HEK293 (cell line): Measurements from ENCODE around the gene KANK4.

Experiments
- CTCF ChIA-PET: fragments of 350-600 bp; formaldehyde crosslinking; extraction: SDS; loops from one replicate; lab custom pipeline; 2021; ENCODE audit warnings: antibody characterized with exemption; lab: Yijun Ruan, JAX
- POLR2A ChIA-PET: fragments of 300-600 bp; formaldehyde crosslinking; extraction: SDS; loops from one replicate; lab custom pipeline; 2020; ENCODE audit warnings: antibody characterized with exemption, inconsistent platforms; lab: Yijun Ruan, JAX
- H3K27ac ChIP-seq: fragments of 200-500 bp; sonication (Bioruptor generic); 2 replicates; pipeline ENCODE4 v1.5.1; 2014; ENCODE audit warnings: low read depth, low read length, control low read depth, inconsistent platforms; ENCODE audit errors: extremely low read depth
- H3K36me3 ChIP-seq, 2 experiments: fragments of 200-500 bp in 1 of 2; sonication (Bioruptor generic) in 1 of 2; 1 replicate in 1 of 2; 2 replicates in 1 of 2; pipeline ENCODE4 v1.5.1; 2014 to 2017; ENCODE audit warnings: inconsistent platforms in 2 of 2, low read length in 2 of 2; ENCODE audit not compliant: control insufficient read depth in 2 of 2, insufficient read depth in 1 of 2
- H3K4me1 ChIP-seq: fragments of 200-500 bp; sonication (Bioruptor generic); 2 replicates; pipeline ENCODE4 v1.5.1; 2014; ENCODE audit warnings: mild to moderate bottlenecking, low read length, inconsistent platforms; ENCODE audit not compliant: control insufficient read depth, insufficient read depth
- H3K4me3 ChIP-seq: 2 replicates; pipeline ENCODE4 v1.5.1; 2011; ENCODE audit warnings: low read depth, mild to moderate bottlenecking, control low read depth, low read length, moderate library complexity
- H3K9me3 ChIP-seq: fragments of 200-500 bp; sonication (Bioruptor generic); 2 replicates; pipeline ENCODE4 v1.5.1; 2014; ENCODE audit warnings: low read depth, low read length, inconsistent platforms; ENCODE audit not compliant: control insufficient read depth, insufficient read depth
- EGR2 ChIP-seq: fragments of 450-650 bp; formaldehyde crosslinking; IDR thresholded peaks from 2 replicates; pipeline ENCODE4 v1.5.1; 2016; ENCODE audit warnings: low read depth, missing biosample characterization, missing genetic modification characterization
- OSR2 ChIP-seq: fragments of 450-650 bp; formaldehyde crosslinking; IDR thresholded peaks from 2 replicates; pipeline ENCODE4 v1.5.1; 2016; ENCODE audit warnings: missing biosample characterization, missing genetic modification characterization
- OVOL3 ChIP-seq: fragments of 450-650 bp; formaldehyde crosslinking; IDR thresholded peaks from 2 replicates; pipeline ENCODE4 v1.5.1; 2016; ENCODE audit warnings: missing biosample characterization, missing genetic modification characterization
- SCRT2 ChIP-seq: fragments of 450-650 bp; formaldehyde crosslinking; IDR thresholded peaks from 2 replicates; pipeline ENCODE4 v1.5.1; 2016; ENCODE audit warnings: missing biosample characterization, missing genetic modification characterization
- SP2 ChIP-seq: fragments of 450-650 bp; formaldehyde crosslinking; IDR thresholded peaks from 2 replicates; pipeline ENCODE4 v1.5.1; 2016; ENCODE audit warnings: missing biosample characterization, missing genetic modification characterization
- SP3 ChIP-seq: fragments of 450-650 bp; formaldehyde crosslinking; IDR thresholded peaks from 2 replicates; pipeline ENCODE4 v1.5.1; 2016; ENCODE audit warnings: missing biosample characterization, missing genetic modification characterization
- ZFHX2 ChIP-seq: fragments of 450-650 bp; formaldehyde crosslinking; conservative IDR thresholded peaks from 2 replicates; pipeline ENCODE4 v1.5.1; 2016; ENCODE audit warnings: missing biosample characterization, missing genetic modification characterization
- ZNF132 ChIP-seq: fragments of 450-650 bp; formaldehyde crosslinking; IDR thresholded peaks from 2 replicates; pipeline ENCODE4 v1.5.1; 2017; ENCODE audit warnings: missing biosample characterization, missing genetic modification characterization, borderline replicate concordance
- ZNF138 ChIP-seq: fragments of 450-650 bp; formaldehyde crosslinking; IDR thresholded peaks from 2 replicates; pipeline ENCODE4 v1.5.1; 2016; ENCODE audit warnings: missing biosample characterization, missing genetic modification characterization, borderline replicate concordance
- ZNF24 ChIP-seq: fragments of 450-650 bp; formaldehyde crosslinking; IDR thresholded peaks from 2 replicates; pipeline ENCODE4 v1.5.1; 2016; ENCODE audit warnings: missing biosample characterization, missing genetic modification characterization
- ZNF266 ChIP-seq: fragments of 450-650 bp; formaldehyde crosslinking; IDR thresholded peaks from 2 replicates; pipeline ENCODE4 v1.5.1; 2016; ENCODE audit warnings: missing biosample characterization, missing genetic modification characterization, low read depth
- ZNF335 ChIP-seq: fragments of 450-650 bp; formaldehyde crosslinking; conservative IDR thresholded peaks from 2 replicates; pipeline ENCODE4 v1.5.1; 2016; ENCODE audit warnings: missing biosample characterization, missing genetic modification characterization
- ZNF362 ChIP-seq: fragments of 450-650 bp; formaldehyde crosslinking; IDR thresholded peaks from 2 replicates; pipeline ENCODE4 v1.5.1; 2016; ENCODE audit warnings: missing biosample characterization, missing genetic modification characterization
- ZNF433 ChIP-seq: fragments of 450-650 bp; formaldehyde crosslinking; IDR thresholded peaks from 2 replicates; pipeline ENCODE4 v1.5.1; 2016; ENCODE audit warnings: missing biosample characterization, missing genetic modification characterization, low read depth
- ZNF514 ChIP-seq: fragments of 450-650 bp; formaldehyde crosslinking; IDR thresholded peaks from 2 replicates; pipeline ENCODE4 v1.5.1; 2016; ENCODE audit warnings: missing biosample characterization, missing genetic modification characterization
- ZNF664 ChIP-seq: fragments of 450-650 bp; formaldehyde crosslinking; IDR thresholded peaks from 2 replicates; pipeline ENCODE4 v1.5.1; 2016; ENCODE audit warnings: missing biosample characterization, missing genetic modification characterization
- ZNF768 ChIP-seq: fragments of 450-650 bp; formaldehyde crosslinking; IDR thresholded peaks from 2 replicates; pipeline ENCODE4 v1.5.1; 2018; ENCODE audit warnings: missing biosample characterization, mild to moderate bottlenecking, missing genetic modification characterization
- ZNF791 ChIP-seq: fragments of 450-650 bp; formaldehyde crosslinking; IDR thresholded peaks from 2 replicates; pipeline ENCODE4 v1.5.1; 2016; ENCODE audit warnings: missing biosample characterization, missing genetic modification characterization

The KANK4 gene

GRCh38 chr1:62341615-62342014 lies 22.4 kb upstream of the KANK4 start:
- POLR2A ChIA-PET, result no interaction called here
- Histone ChIP-seq H3K36me3 (no peaks in the 10 kb centered on the region), H3K4me3 (no peak overlapping the region), H3K4me1 (no peaks in the 10 kb centered on the region), H3K9me3 (no peaks in the 10 kb centered on the region)
- CTCF ChIA-PET, result no interaction called here
- TF ChIP-seq SP2 (tag by site-specific recombination) (no peak), ZNF768 (tag by site-specific recombination) (no peak), ZNF24 (tag by site-specific recombination) (no peak), OSR2 (tag by site-specific recombination) (no peak)
- TF ChIP-seq, all 188 proteins: peak for 0
- H3K27ac ChIP-seq, result no peak overlapping the region

DNA sequence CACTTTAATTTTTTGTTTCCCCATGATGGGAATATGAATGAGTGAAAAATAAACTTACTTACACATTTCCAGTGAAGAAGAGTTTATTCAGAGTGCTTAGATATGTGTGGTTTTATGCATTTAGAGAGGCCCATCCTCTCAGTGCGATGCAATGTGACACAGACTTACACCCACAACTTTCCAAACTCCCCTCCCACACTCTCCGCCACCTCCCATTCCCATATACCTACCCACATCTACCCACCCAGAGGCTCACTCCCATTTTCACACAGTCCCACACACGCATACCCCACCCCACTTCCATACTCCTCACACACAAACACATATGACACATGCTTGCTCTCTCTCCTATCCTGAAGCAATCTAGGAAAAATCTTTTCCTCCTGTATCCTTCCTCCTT lies 21.9 kb upstream of the KANK4 start:
- Histone ChIP-seq H3K4me3 (no peak overlapping the region), H3K27ac (no peak overlapping the region), H3K36me3 (no peaks in the 10 kb centered on the region), H3K4me1 (no peaks in the 10 kb centered on the region), H3K9me3 (no peaks in the 10 kb centered on the region)
- CTCF ChIA-PET, result no interaction called here
- POLR2A ChIA-PET, result no interaction called here
- TF ChIP-seq OVOL3 (tag by site-specific recombination), result no peak
- peak; percentile 99 for TF ChIP-seq EGR2 (tag by site-specific recombination)
- TF ChIP-seq ZNF791 (tag by site-specific recombination), result no peak
- no peak for TF ChIP-seq ZNF132 (tag by site-specific recombination)
- no peak for TF ChIP-seq ZNF433 (tag by site-specific recombination)
- peak; percentile 99 for TF ChIP-seq ZFHX2 (tag by site-specific recombination)
- no peak for TF ChIP-seq ZNF664 (tag by site-specific recombination)

GRCh38 chr1:62337706-62338631 lies 18.7 kb upstream of the KANK4 start:
- Histone ChIP-seq H3K9me3 (no peaks in the 10 kb centered on the region), H3K36me3 (no peaks in the 10 kb centered on the region), H3K4me1 (no peaks in the 10 kb centered on the region), H3K27ac (no peak overlapping the region), H3K4me3 (no peak overlapping the region)
- ChIA-PET CTCF (interaction anchor here (0.6 to 0.8 kb wide), 4 partner anchors 18 to 162 kb away, joined by 3 to 4 read pairs (median 4); no protein-coding TSS in a partner anchor), POLR2A (no interaction called here)
- TF ChIP-seq EGR2 (tag by site-specific recombination) (no peak), ZNF362 (tag by site-specific recombination) (no peak), ZNF266 (tag by site-specific recombination) (no peak), SP3 (tag by site-specific recombination) (no peak), ZNF138 (tag by site-specific recombination) (no peak), ZNF514 (tag by site-specific recombination) (no peak), SCRT2 (tag by site-specific recombination) (no peak), ZNF335 (tag by site-specific recombination) (peak; percentile 58)
